ENCODE measurements around the gene PPP1R9A. TPM values are rescaled to one million over a fixed set of nuclear protein-coding genes. Genes with fewer than 3 reads are reported as not detected.

PPP1R9A gene
- polyA plus RNA-seq, 1 experiment: 0.02 TPM

DNA sequence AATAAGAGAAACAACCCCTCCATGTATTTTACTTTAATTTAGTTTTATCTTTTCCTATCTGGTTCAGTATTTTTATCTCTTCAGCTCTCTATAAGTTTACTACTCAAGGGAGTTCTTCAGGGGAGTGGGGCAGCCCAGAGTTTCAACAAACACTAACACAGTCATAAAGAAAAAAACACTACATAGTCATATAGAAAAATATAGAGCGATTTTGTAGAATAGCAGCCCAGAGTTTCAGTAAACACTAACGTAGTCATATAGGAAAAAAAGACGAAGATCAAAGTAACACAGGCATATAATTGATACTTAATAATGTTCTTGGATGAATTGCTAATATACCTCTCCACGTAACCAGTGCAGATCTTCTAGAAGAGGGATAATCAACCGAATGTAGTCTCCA, 362.2 kb downstream of the PPP1R9A start:
- Histone ChIP-seq H3K9me3 (ENCODE audit: control insufficient read depth, insufficient read depth, low read length) (no peaks in the 10 kb centered on the region), H3K4me3 (ENCODE audit: low read depth, low read length) (no peak overlapping the region), H3K27ac (ENCODE audit: low read depth, low read length) (no peak overlapping the region), H3K27me3 (ENCODE audit: control insufficient read depth, insufficient read depth, low read length) (no peaks in the 10 kb centered on the region)
- CTCF ChIA-PET: no interaction called here
- POLR2A ChIA-PET: no interaction called here
- TF ChIP-seq, protein P1, sequence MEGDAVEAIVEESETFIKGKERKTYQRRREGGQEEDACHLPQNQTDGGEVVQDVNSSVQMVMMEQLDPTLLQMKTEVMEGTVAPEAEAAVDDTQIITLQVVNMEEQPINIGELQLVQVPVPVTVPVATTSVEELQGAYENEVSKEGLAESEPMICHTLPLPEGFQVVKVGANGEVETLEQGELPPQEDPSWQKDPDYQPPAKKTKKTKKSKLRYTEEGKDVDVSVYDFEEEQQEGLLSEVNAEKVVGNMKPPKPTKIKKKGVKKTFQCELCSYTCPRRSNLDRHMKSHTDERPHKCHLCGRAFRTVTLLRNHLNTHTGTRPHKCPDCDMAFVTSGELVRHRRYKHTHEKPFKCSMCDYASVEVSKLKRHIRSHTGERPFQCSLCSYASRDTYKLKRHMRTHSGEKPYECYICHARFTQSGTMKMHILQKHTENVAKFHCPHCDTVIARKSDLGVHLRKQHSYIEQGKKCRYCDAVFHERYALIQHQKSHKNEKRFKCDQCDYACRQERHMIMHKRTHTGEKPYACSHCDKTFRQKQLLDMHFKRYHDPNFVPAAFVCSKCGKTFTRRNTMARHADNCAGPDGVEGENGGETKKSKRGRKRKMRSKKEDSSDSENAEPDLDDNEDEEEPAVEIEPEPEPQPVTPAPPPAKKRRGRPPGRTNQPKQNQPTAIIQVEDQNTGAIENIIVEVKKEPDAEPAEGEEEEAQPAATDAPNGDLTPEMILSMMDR (IDR thresholded peaks at IDR 0.05; ENCODE audit: low read depth, low read length): no peak
- DNase-seq (ENCODE audit: low read depth, low spot score): no peak

DNA sequence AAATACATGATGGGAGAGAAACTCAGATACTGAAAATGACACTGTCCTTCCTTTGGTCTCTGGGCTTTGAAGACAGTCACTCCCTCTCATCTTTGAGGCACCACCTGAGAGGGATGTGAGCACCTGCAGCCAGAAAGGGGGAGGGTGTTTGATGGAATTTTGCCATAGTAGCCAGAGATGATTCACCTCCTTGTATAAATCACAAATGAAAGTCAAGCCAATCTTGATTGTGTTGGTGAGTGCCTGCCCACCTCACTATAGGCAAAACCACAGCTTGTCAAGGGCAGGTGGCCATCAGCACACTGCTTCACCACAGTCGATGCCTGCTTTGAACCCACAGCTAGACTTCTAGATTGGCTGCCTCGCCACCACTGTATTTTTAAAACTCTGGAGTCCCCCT, 368.7 kb downstream of the PPP1R9A start:
- CTCF ChIA-PET: no interaction called here
- H3K9me3 ChIP-seq (ENCODE audit: control insufficient read depth, insufficient read depth, low read length): no peaks in the 10 kb centered on the region
- no peak overlapping the region for H3K4me3 ChIP-seq (ENCODE audit: low read depth, low read length)
- TF ChIP-seq, protein P1 (IDR thresholded peaks at IDR 0.05; ENCODE audit: low read depth, low read length): no peak
- POLR2A ChIA-PET: no interaction called here
- no peak overlapping the region for H3K27ac ChIP-seq (ENCODE audit: low read depth, low read length)
- H3K27me3 ChIP-seq (ENCODE audit: control insufficient read depth, insufficient read depth, low read length): no peaks in the 10 kb centered on the region
- DNase-seq (ENCODE audit: low read depth, low spot score): no peak

DNA sequence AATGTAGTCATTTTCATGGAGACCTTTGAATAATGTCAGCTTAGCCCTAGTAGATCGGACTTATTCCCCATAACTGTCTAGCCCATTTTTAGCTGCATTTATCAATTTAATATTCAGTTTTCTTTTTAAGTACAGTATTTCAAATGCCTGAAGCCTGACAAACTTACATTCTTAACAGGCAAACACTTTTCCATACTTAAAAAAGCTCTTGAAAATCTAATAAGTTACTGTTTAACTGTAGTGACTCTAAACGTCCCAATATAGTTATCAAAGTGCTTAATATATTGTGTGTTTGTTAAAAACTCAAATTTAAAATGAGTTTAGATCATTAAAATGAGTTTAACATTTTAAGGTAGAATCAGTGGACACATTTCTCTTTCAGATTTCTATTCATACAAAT, 372.0 kb downstream of the PPP1R9A start:
- no peak for DNase-seq (ENCODE audit: low read depth, low spot score)
- Histone ChIP-seq H3K9me3 (ENCODE audit: control insufficient read depth, insufficient read depth, low read length) (no peaks in the 10 kb centered on the region), H3K27me3 (ENCODE audit: control insufficient read depth, insufficient read depth, low read length) (no peaks in the 10 kb centered on the region), H3K4me3 (ENCODE audit: low read depth, low read length) (no peak overlapping the region), H3K27ac (ENCODE audit: low read depth, low read length) (no peak overlapping the region)
- ChIA-PET POLR2A (no interaction called here), CTCF (no interaction called here)
- TF ChIP-seq, protein P1 (IDR thresholded peaks at IDR 0.05; ENCODE audit: low read depth, low read length): no peak

DNA sequence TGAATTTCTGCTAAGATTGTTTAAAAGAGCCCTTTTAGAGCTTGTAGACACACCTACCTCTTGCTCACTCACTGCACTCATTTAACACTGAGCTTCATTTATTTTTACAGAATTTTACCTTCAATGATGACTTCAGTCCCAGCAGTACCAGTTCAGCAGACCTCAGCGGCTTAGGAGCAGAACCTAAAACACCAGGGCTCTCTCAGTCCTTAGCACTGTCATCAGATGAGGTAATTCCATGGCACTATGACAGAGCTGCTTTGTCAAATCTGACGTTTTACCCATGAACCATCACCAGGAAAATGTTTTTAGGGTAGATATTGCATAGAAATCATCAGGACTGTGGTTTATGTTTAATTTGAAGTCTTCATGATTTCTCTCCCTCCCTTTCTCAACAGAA, 378.7 kb downstream of the PPP1R9A start:
- Histone ChIP-seq H3K27ac (ENCODE audit: low read depth, low read length) (no peak overlapping the region), H3K9me3 (ENCODE audit: control insufficient read depth, insufficient read depth, low read length) (no peaks in the 10 kb centered on the region), H3K4me3 (ENCODE audit: low read depth, low read length) (no peak overlapping the region), H3K27me3 (ENCODE audit: control insufficient read depth, insufficient read depth, low read length) (no peaks in the 10 kb centered on the region)
- ChIA-PET CTCF (no interaction called here), POLR2A (no interaction called here)
- no peak for DNase-seq (ENCODE audit: low read depth, low spot score)
- TF ChIP-seq, protein P1 (IDR thresholded peaks at IDR 0.05; ENCODE audit: low read depth, low read length): no peak

DNA sequence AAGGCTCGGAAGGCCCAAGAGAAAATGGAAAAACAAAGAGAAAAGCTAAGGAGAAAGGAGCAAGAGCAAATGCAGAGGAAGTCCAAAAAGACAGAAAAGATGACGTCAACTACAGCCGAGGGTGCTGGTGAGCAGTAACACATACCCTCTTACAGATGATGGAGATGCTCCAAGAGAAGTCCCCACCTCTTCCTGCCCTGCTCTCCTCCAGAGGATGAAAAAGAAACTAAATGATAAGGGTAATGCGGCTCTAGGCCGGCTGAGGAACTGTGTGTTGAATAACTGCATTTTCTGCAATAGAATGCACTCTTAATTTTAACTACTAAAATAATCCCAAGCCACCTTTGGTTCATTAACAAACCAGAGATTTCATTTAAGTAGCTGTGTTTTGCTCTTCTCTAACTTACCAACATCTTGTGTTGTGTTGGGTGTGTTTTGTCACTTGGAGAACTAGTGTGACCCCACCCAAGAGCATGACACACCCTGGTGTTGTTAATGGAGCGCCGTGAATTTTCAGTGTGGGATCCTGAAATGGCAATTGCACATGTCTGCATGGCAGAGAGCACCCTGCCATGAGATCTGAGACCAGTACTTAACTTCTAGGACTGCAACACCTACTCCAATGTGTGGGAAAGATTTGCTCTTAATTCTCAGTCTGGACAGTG, 382.9 kb downstream of the PPP1R9A start:
- DNase-seq (ENCODE audit: low read depth, low spot score): no peak
- H3K27me3 ChIP-seq (ENCODE audit: control insufficient read depth, insufficient read depth, low read length): no peaks in the 10 kb centered on the region
- CTCF ChIA-PET: no interaction called here
- H3K4me3 ChIP-seq (ENCODE audit: low read depth, low read length): no peak overlapping the region
- TF ChIP-seq, protein P1 (IDR thresholded peaks at IDR 0.05; ENCODE audit: low read depth, low read length): no peak
- H3K27ac ChIP-seq (ENCODE audit: low read depth, low read length): no peak overlapping the region
- POLR2A ChIA-PET: no interaction called here
- no peaks in the 10 kb centered on the region for H3K9me3 ChIP-seq (ENCODE audit: control insufficient read depth, insufficient read depth, low read length)

Measured in AG04450 (cell line).